Measurements from ENCODE around the gene SUGCT. TPM values are rescaled to one million over a fixed set of nuclear protein-coding genes. Genes with fewer than 3 reads are reported as not detected.

Gene SUGCT
- total RNA-seq, 1 experiment from 2014 or later: 4.6 TPM

GRCh38 chr7:40883826-40884225, 749.0 kb downstream of the SUGCT start:
- Mint-ChIP-seq H3K4me3 (no peak overlapping the region), H3K9me3 (peaks cover 3% of the 10 kb centered on the region; the same call in 1 of the 2 replicates), H3K27me3 (ENCODE audit: low read depth) (no peaks in the 10 kb centered on the region), H3K4me1 (peaks cover 8% of the 10 kb centered on the region; the same call in 1 of the 2 replicates), H3K27ac (no peak overlapping the region), H3K36me3 (no peaks in the 10 kb centered on the region)
- POLR2A ChIA-PET: no interaction called here
- no peak for DNase-seq (ENCODE audit: low spot score)
- CTCF ChIA-PET: no interaction called here
- TF ChIP-seq JUN (CRISPR knock-in tag; IDR thresholded peaks at IDR 0.05): no peak
- no peak for TF ChIP-seq NR2C2 (CRISPR knock-in tag; IDR thresholded peaks at IDR 0.05)
- TF ChIP-seq IRF2 (CRISPR knock-in tag; IDR thresholded peaks at IDR 0.05; ENCODE audit: borderline replicate concordance, low read depth): no peak
- no peak for TF ChIP-seq MXD4 (CRISPR knock-in tag; IDR thresholded peaks at IDR 0.05; ENCODE audit: borderline replicate concordance)
- TF ChIP-seq SMAD4 (CRISPR knock-in tag; IDR thresholded peaks at IDR 0.05): no peak
- no peak for TF ChIP-seq HMGXB4 (CRISPR knock-in tag; IDR thresholded peaks at IDR 0.05)
- no peak for TF ChIP-seq ZSCAN18 (CRISPR knock-in tag; IDR thresholded peaks at IDR 0.05)
- no peak for TF ChIP-seq ESRRA (CRISPR knock-in tag; IDR thresholded peaks at IDR 0.05; ENCODE audit: borderline replicate concordance)
- no peak for TF ChIP-seq ZMAT4 (CRISPR knock-in tag; IDR thresholded peaks at IDR 0.05)
- no peak for TF ChIP-seq SP1 (CRISPR knock-in tag; conservative IDR thresholded peaks at IDR 0.05)
- no peak for TF ChIP-seq HMGA2 (CRISPR knock-in tag; IDR thresholded peaks at IDR 0.05)
- TF ChIP-seq CREB1 (CRISPR knock-in tag; IDR thresholded peaks at IDR 0.05): no peak
- no peak for ATAC-seq

- Mint-ChIP-seq H3K27me3 (ENCODE audit: low read depth) (no peaks in the 10 kb centered on the region), H3K4me1 (peaks cover 8% of the 10 kb centered on the region; the same call in 1 of the 2 replicates), H3K36me3 (no peaks in the 10 kb centered on the region), H3K9me3 (peaks cover 3% of the 10 kb centered on the region; the same call in 1 of the 2 replicates), H3K27ac (no peak overlapping the region), H3K4me3 (no peak overlapping the region)
- no peak for ATAC-seq
- CTCF ChIA-PET: no interaction called here
- POLR2A ChIA-PET: no interaction called here
- no peak for DNase-seq (ENCODE audit: low spot score)
- TF ChIP-seq PREB (CRISPR knock-in tag; IDR thresholded peaks at IDR 0.05; ENCODE audit: borderline replicate concordance) (no peak), ZNF423 (CRISPR knock-in tag; IDR thresholded peaks at IDR 0.05) (no peak), HMGXB4 (CRISPR knock-in tag; IDR thresholded peaks at IDR 0.05) (no peak), MAX (CRISPR knock-in tag; IDR thresholded peaks at IDR 0.05) (no peak), FOXJ3 (CRISPR knock-in tag; IDR thresholded peaks at IDR 0.05; ENCODE audit: borderline replicate concordance) (no peak), OVOL2 (CRISPR knock-in tag; IDR thresholded peaks at IDR 0.05; ENCODE audit: borderline replicate concordance) (no peak), MYBL2 (CRISPR knock-in tag; IDR thresholded peaks at IDR 0.05) (no peak), ZNF232 (CRISPR knock-in tag; IDR thresholded peaks at IDR 0.05) (no peak), ATF6 (CRISPR knock-in tag; IDR thresholded peaks at IDR 0.05) (no peak), FOXK1 (CRISPR knock-in tag; IDR thresholded peaks at IDR 0.05) (no peak), JAZF1 (CRISPR knock-in tag; IDR thresholded peaks at IDR 0.05) (no peak), ATF3 (CRISPR knock-in tag; conservative IDR thresholded peaks at IDR 0.05) (no peak), RELA (CRISPR knock-in tag; IDR thresholded peaks at IDR 0.05; ENCODE audit: borderline replicate concordance) (no peak), ETV6 (CRISPR knock-in tag; IDR thresholded peaks at IDR 0.05) (no peak)
Measured at GRCh38 chr7:40884241-40884640, 749.4 kb downstream of the SUGCT start.
